IMR-90 (cell line): ENCODE measurements around the gene RGSL1.

ENCODE experiments used
- CEBPB ChIP-seq: IDR thresholded peaks from 2 replicates; pipeline ENCODE4 v1.6.1; 2012; ENCODE audit warnings: low read depth, low read length, improper control_type of control experiment
- CTCF ChIP-seq: conservative IDR thresholded peaks from 2 replicates; pipeline ENCODE4 v1.5.1; 2012; ENCODE audit warnings: mild to moderate bottlenecking, low read depth, low read length, improper control_type of control experiment
- MAFK ChIP-seq: IDR thresholded peaks from 2 replicates; pipeline ENCODE4 v1.6.1; 2012; ENCODE audit warnings: low read depth, low read length, improper control_type of control experiment
- MXI1 ChIP-seq: IDR thresholded peaks from 2 replicates; pipeline ENCODE4 v1.6.1; 2012; ENCODE audit warnings: low read depth, mild to moderate bottlenecking, low read length, moderate library complexity, borderline replicate concordance
- POLR2A ChIP-seq: IDR thresholded peaks from 2 replicates; pipeline ENCODE4 v1.6.1; 2012; ENCODE audit warnings: mild to moderate bottlenecking, low read depth, low read length
- RAD21 ChIP-seq: IDR thresholded peaks from 2 replicates; pipeline ENCODE4 v1.6.1; 2012; ENCODE audit warnings: low read length, improper control_type of control experiment
- USF2 ChIP-seq: fragments of 150-350 bp; IDR thresholded peaks from 2 replicates; pipeline ENCODE4 v1.6.1; 2017; ENCODE audit warnings: mild to moderate bottlenecking, antibody characterized with exemption, low read length, low read depth

- TF ChIP-seq CTCF (no peak), POLR2A (no peak), MAFK (no peak), USF2 (no peak), RAD21 (no peak), CEBPB (no peak), MXI1 (no peak)
Measured at GRCh38 chr1:182450087-182450486, at the start of gene RGSL1.
